Activated T-cell treated with anti-CD3 and anti-CD28 coated beads, Interleukin-2, amount 50 U/mL, for 48 hours (primary cell): ENCODE measurements around the gene NRBF2.
"Not testable (repeated sequence)": the region's sequence is repeated elsewhere in the genome, so short reads cannot be mapped to it uniquely, and the experiment has no call there.

Experiments used
- DNase-seq, 2 experiments: peaks; one replicate each; pipeline ENCODE4 v3.0.0-alpha.2; 2020

Gene NRBF2

GRCh38 chr10:63119041-63119440, 14.1 kb upstream of the NRBF2 start:
- no peak for DNase-seq

GRCh38 chr10:63120554-63120953, 12.6 kb upstream of the NRBF2 start:
- DNase-seq: no peak

DNA sequence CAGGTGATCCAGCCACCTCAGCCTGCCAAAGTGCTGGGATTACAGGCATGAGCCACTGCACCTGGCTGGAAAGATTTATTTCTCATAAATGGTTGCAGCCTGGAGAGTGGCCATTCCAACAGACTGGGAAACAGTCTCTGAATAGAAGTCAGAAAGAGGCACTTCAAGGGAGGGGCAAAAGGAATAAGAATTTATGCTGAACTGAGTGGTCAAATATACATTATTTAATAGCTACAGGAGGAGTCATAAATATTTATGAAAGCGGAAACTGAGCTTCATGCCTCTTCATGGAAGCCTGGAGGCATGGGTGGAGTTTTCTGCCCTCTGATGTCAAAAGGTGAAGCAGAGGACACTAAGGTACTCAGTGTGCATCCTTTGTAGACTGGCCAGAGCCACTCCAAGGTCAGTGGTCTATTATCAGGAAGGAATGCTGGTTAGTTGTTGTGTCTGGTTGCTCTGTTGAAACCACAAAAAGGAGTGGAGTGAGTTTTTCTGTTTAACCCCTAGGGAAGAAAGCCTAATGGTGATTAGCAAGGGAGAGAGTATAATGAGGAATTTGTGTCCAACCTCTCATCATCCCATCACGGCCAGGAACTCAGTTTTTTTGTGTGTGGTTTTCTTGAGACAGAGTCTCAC, 9.3 kb upstream of the NRBF2 start:
- no peak for DNase-seq

DNA sequence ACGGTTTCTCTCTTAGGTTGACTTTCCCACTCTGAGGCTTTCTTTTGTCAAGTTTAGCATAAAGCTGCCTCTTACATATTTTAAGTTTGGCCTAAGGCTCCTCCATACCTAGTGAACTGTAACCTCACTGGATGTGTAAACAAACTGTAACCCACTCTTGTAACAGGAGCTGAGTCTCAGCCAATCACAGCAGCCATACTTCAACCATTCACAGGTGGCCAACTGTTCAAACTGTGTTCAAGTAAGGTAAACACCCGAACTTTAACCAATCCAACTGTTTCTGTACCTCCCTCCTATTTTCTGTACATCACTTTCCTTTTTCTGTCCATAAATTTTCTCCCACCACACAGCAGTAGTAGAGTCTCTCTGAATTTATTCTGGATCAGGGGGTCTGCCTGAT, 7.7 kb upstream of the NRBF2 start:
- DNase-seq: no peak

DNA sequence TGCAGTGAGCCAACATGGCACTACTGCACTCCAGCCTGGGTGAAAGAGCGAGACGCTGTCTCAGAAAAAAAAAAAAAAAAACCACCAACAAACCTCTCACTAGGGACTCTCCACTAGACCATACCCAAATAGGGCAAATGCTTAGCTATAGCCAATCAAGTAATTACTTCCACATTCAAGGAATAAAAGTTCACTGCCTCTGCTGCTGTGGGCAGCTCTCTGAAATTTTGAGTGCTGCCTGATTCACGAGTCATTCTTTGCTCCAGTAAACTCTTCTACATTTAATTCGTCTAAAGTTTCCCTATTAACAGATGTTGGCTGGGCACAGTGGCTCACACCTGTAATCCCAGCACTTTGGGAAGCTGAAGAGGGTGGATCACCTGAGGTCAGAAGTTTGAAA, 4.7 kb upstream of the NRBF2 start:
- no peak for DNase-seq

GRCh38 chr10:63129888-63130287, 3.2 kb upstream of the NRBF2 start:
- DNase-seq: no peak

GRCh38 chr10:63132651-63133055, 475 bp upstream of the NRBF2 start:
- no peak for DNase-seq

DNA sequence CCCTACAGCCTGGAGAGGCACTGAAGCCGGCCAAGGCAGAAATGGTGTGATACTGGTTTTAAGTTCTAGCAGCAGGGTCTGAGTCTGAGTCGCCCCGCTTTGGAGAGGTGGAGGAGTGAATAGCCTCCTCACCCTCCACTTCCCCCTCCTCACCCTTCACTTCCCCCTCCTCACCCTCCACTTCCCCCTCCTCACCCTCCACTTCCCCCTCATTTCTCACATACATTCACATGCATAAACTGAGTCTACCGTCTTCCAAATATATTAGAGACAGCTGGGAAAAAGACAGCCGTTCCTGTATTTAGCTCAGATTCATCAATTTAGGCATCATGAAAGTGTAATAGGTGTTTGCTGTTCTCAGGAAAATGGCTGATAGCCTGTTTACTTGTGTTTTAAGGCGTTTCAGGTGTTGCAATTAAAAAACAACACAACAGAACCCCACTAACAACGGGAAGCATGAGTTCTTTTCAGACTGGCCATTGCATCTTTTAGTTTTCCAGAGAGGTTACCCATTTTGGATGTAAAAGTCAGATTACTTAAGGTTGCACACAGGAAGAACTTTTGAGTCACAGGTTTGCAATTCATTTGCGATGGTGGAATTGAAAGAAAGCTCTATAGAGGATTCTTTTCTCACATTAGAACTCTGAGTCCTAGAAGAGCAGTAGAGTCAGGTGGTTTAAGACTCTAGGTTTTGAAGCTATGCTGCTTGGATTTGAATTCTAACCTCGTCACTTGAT, 861 bp downstream of the NRBF2 start:
- DNase-seq: no peak

DNA sequence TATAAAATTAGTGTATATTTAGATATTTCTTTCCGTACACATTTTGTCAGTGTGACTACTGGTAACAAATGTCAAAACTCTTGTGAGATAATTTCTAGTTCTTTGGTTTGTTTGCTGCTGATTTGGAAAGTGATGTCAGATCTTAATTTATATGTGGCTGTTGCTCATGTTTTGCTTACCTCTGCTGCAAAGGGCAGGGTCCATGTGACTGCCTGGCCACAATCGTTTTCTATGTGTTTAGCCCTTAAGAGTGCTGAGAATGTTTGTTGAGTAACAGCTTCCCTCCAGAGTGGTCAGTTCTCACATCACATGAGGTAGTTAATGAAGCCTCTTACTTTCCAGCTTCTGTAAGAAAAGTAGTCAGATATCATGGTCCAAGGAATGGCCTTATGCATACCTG, 4.2 kb downstream of the NRBF2 start:
- no peak for DNase-seq

DNA sequence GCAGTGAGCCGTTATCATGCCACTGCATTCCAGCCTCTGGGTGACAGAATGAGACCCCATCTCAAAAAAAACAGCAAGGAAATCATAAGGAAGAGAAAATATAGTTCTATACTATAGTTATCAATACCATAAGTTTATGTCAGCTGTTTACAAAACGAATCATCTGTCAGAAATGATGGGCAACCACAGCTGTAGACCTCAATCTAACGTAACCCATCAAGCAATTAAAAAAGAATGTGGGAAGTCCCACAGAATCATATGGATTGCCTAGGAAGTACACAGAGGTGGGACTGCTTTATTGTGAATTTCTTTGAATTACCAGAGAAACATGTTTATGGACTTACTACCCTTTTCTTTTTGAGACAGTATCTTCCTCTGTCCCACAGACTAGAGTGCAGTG, 6.9 kb downstream of the NRBF2 start:
- DNase-seq: no peak

DNA sequence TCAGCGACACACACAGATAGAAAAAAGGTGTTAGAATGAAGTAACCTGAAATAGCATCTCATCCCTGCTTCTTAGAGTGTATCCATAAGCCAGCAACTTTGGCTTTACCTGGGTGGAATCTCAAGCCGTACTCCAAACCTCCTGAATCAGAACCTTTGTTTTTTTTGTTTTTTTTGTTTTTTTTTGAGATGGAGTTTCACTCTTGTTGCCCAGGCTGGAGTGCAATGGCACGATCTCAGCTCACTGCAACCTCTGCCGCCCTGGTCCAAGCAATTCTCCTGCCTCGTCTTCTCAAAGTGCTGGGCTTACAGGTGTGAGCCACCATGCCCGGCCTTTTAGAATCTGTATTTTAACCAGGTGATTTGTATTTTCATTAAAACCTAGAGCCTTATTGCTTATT, 9.0 kb downstream of the NRBF2 start:
- no peak for DNase-seq

- DNase-seq: no peak
Measured at GRCh38 chr10:63143987-63144386, 10.9 kb downstream of the NRBF2 start.

- no peak for DNase-seq
Measured at GRCh38 chr10:63145782-63146181, 12.7 kb downstream of the NRBF2 start.

DNA sequence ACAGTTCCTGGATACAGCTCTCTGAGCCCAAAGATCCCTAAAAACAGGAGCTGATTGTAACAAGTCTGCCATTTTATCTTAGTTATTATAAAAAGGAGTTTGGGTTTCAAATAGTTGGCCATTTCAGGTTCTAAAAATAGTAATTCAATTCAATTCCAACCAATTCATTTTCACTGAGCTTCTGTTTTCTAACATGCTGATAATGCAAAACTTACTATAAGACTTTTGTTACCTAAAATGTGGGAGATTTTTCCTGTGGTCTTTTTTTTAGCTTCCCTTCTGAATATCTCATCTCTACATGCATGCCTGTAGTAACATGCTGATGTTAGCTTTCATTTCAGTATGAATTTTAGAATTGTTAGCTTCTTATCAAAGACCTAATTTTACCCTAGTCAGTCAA, 13.4 kb downstream of the NRBF2 start:
- DNase-seq: no peak

- DNase-seq: no peak
Measured at GRCh38 chr10:63150745-63151144, 17.6 kb downstream of the NRBF2 start.

- not testable (repeated sequence) for DNase-seq
Measured at GRCh38 chr10:63153868-63154545, 20.9 kb downstream of the NRBF2 start.

GRCh38 chr10:63154546-63155387, 21.6 kb downstream of the NRBF2 start:
- no peak for DNase-seq

- no peak for DNase-seq
Measured at GRCh38 chr10:63155388-63156020, 22.4 kb downstream of the NRBF2 start.

DNA sequence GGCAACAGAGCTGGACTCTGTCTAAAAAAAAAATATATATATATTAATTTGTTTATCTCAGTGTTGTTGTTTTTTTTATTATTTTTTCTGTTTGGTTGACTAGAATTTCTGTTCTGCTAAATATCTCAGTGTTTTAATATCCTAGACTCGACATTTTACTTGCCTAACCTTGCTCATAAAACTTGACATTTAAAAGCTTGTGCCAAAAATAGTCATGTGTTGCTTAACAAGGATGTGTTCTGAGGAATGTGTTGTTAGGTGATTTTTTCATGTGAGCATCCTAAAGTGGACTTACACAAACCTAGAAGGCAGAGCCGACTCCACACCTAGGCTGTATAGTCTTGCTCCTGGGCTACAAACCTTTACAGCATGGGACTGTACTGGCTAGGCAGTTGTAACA, 23.1 kb downstream of the NRBF2 start:
- DNase-seq: no peak

GRCh38 chr10:63157845-63158624, 24.9 kb downstream of the NRBF2 start:
- DNase-seq: peak; percentile 35 to 49

DNA sequence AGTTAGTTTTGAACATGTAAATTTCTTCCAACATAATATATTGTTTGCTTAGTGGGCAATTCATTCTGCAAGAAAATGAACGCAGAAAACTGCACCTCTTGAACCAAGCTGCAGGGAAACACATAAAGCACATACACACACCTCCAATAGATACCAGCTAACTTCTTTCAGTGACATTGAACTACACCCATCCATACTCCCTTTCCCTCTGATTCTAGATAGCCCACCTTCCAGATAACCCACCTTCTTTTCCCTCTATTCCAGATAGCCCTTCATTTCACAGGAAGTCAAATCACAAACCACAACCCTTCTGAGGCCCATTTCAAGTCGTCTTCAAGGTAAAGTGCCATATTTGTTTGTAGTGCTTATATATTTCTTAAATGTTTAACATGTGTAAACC, 28.5 kb downstream of the NRBF2 start:
- no peak for DNase-seq

- DNase-seq: no peak
Measured at GRCh38 chr10:63164166-63164623, 31.1 kb downstream of the NRBF2 start.
